HG03066 (cell line): Measurements from ENCODE around the gene IL1R1.

Source experiments
- ATAC-seq: cut with Tn5 transposase; IDR thresholded peaks from one replicate; pipeline ENCODE4 v1.9.1; 2021; ENCODE audit warnings: low read depth; ENCODE audit not compliant: unreplicated experiment

IL1R1 gene

DNA sequence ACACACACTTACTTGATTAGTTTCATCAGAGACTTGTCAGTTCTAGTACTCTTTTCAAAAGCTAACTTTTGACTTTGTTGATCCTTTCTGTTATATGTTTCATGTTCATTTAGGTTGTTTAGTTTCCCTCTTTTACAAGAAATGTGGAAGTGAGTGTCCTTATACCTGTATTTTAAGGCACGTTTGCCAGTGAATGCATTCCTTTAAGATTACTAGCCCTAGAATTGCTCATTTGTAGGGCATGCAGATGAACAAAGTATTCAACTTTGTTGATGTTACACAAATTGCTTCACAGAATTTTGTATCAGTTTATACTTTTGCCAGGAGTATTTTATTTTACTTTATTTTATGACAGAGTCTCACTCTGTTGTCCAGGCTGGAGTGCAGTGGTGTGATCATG is 50.5 kb downstream of the IL1R1 start:
- ATAC-seq, result no peak

DNA sequence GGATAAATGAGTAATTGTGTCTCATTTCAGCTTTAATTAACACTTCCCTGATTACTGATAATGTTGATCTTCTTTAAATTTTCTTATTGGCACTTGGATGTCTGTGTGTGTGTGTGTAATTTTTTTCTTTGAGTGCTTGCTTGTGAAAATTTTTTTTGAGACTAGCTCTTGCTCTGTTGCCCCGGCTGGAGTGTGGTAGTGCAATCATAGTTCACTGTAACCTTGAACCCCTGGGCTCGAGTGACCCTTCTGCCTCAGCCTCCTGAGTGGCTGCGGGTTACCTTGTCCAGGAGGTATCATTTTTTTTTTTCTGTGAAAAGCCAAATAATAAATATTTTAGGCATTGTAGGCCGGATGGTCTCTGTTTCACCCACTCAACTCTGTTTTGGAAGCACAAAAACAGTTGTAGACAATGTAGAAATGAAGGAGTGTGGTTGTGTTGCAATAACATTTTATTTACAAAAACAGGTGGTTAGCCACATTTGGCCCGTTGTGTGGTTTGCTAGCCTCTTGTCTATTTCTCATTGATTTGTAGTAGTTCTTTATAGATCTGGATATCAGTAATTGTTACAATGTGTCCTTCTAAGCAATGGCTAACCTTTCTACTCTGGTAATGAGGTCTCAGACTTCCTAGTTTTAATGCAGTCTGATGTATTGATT is 52.2 kb downstream of the IL1R1 start:
- no peak for ATAC-seq

DNA sequence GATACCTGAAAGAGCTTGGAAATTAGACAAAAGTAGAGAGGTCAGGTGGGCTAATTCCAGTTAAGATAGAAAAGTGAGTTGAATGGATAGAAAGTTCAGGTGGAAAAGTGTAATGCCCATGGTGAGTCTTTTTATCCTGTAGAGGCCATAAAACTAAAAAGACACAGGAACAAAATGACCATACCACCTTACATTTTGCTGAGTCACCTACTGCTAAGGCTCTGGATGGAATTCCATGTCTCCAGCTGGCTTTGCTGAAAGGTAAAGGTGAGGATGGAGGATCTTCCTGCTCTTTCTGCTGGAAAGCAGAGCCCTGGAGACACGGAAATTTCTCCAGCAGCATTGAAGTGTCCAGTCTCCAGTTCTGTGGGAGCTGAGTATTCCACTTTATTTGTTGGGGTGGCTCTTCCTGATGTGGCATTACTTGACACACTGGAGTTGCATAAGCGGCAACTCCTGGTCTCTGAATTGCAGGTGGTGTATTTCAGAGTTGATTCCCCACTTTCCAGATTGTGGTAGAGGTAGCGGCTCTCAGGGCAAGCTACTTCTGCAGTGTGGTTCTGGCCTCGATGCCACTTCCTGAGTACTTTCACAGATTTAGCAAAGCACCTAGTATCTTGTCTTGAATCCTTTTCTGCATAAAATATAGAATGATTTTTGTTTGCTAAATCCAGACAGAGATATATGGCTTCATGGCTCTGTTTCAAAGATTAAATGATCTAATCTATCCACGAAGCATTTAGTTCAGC is 55.0 kb downstream of the IL1R1 start:
- ATAC-seq, result no peak

DNA sequence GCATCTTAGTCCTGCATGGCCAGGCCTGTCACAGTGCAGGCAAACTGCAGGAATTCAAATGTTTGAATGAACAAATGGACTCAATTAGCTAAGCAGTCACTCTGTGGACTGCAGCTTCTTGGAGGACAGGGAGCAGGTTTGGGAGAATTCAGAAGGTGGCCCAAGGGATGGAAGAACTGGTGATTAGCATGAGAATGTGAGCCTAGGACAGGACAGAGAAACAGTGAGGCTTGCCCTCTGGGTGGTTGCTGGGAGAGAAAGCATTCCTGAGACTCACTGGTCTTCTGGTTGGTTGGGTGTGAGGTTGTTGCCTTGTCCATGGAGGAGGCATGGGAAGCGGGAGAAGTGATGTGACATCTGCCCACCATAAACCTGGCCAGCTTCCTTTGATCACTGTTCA is 58.0 kb downstream of the IL1R1 start:
- ATAC-seq, result no peak

DNA sequence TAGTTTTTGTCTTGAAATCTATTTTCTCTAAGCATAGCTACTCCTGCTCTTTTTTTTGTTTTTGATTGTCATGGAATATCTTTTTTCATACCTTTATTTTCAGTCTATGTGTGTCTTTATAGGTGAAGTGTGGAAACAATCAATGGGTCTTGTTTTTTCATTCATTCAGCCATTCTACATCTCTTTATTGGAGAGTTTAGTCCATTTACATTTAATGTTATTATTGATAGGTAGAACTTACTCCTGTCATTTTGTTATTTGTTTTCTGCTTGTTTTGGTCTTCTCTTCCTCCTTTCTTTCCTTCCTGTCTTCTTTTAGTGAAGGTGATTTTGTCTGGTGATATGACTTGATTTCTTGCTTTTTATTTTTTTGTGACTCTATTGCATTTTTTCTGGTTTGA is 62.1 kb downstream of the IL1R1 start:
- no peak for ATAC-seq

DNA sequence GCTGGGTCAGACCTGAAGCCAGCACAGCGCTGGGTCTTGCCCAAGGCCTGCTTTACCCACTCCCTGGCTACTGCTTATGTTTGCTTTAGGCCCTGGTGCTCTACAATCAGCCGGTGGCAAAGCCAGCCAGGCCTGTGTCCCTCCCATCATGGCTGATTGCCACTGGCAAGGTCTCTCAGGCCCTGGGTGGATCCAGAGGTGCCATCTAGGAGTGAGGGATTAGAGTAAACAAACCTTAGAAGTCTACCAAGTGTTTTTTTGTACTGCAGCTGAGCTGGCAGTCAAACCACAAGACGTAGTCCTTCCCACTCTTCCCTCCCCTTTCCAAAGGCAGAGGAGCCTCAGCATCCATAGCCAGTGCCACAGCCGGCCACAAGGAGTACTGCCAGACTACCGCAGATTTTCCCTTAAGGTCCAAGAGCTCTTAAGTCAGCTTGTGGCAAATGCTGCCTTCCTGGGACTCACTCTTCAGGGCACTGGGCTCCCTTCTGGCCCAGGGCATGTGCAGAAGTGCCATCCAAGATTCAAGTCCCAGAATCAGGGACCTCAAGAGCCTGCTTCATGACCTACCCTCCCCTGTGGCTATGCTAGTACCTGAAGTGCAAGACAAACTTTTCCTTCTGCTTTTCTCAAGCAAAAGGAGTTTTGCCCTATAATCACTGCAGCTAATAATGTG is 64.3 kb downstream of the IL1R1 start:
- ATAC-seq, result no peak

DNA sequence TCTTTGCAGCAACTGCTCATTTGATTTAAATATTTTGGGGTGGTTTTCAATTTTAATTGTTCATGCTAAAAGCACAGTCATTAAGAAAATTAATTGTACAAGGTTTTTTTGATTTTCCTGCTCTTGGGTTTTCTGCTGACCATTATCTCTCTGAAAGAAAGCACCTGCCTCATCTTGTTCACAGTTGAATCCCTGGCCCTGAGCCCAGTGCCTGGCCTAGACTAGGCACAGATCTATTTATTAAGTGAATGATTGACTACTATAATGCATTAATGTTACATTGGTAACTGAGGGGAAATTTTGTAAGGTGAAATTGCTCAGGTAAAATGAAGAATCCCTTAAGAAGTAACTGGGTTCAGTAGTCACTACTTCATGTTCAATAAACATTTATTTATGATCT is 66.2 kb downstream of the IL1R1 start:
- no peak for ATAC-seq

DNA sequence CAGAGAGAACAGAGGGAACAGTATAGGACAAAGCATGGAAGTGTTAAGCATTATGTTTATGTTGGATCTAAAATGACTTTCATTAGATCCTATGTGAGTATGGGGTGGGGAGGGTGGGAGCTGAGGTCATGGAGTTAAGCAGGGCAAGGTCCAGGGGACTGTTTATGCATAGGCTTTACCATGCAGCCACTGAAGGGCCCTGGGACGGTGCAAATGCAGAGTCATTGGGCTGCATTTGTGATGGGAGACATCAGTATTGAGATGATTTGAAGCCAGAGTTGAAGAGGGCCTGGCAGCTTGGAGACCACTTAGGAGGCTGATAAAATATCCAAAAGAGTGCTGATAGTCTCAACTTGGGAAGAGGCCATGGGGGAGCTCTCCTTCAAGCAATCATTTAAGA is 66.9 kb downstream of the IL1R1 start:
- ATAC-seq, result no peak

DNA sequence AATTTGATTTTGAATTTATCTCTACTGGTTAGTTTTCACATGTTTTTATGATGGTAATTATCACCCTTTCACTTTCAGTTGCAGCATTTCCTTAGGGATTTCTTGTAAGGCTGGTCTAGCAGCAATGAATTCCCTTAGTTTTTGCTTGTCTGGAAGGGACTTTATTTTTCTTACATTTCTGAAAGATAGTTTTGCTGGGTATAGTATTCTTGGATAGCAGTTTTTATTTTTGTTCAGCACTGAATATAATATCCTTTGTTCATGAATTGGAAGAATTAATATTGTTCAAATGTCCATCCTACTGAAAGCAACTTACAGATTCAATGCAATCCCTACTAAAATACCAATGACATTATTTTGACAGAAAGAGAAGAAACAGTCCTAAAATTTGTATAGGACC is 74.5 kb downstream of the IL1R1 start:
- no peak for ATAC-seq

DNA sequence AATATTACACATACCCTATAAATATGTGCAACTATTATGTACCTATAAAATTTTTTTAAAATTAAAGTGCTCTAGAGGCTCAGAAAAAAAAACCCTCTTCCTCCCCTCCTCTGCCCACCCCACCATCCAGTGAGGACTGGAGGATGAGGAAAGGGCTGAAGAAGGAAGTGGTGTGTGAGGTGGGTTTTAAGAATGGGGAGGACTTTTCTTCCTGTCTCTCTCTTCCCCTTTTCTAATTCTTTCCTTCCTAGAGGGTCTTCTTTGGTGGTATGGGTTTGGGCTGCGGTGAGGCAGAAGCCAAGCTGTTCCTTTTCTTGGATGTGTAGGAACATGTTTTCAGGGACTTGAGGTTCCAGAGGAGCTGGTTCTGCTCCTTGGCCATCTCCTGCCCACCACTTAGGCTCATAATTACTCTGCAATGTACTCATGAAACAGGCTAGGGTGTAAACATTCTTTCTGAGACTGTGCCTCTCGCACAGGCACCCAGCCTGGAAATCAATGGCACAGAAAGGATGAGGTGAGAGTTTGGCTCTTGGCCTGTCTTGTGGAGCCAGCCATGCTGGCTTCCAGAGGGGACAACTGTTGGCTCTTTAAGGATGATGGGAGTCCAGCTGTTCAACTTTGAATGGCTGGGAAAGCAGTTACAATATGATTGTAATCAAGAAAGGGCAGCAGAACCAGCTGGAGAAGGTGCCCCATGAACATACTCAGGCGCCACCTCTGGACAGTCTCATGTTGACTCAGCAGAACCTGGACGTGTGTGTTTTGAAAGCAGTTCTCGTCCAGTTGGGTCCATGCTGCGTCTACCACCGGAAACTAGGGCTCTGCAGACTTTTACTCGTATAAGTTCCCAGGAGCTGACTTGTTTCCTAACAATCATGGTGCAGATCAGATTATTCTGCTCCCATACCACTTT is 82.5 kb downstream of the IL1R1 start:
- no peak for ATAC-seq

DNA sequence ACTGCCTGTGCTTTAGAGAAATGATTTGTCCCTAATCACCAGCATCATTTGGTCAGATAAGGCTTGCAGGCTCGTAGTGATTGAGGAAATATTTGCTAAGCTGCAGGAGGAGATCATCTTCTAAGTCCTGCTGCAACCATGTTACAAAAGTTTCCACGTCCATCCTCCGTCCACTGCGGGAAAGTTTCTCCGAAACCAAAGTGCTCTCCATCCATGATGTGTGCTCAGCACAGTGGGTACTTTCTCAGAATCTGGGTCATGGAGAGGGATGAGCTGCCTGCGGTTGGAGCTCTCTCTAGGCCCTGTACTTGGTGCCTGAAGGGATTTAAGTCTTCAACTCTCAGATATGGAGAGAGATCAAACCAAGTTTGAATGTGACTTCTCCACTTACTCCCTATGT is 83.6 kb downstream of the IL1R1 start:
- ATAC-seq, result no peak

DNA sequence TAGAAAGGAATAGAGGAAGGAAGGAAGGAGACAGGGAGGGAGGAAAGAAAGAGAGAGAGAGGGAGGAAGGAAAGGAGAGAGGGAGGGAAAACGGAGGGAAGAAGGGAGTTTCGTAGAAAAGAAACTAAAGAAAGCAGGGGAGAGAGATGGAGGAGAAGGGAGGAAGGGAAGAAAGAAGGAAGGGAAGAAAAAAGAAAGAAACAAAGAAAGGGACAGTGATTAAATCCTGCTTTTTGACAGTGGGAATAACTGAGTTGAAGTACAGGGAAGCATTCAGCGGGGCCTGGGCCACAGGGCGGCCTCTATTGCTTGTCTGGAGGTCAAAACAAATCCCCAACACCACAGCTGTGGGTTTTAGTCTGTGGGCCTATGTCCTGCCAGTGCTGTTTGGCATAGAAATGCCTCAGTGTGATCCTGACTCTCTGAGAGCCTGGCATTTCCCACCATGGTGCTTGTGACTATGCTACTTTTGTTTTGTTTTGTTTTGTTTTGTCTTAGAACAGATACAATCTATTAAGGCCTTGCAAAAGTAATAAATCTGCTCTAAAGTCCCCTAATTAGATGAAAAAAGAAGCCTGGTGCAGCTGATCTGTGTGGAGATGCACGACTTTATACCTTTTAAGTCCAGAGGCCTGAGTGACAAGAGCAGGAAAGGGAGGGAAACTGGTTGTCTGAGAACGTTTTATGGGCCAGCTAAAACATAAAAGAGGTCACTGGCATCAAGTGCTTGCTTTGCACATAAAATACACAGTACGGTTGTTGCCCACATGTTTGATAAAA is 84.3 kb downstream of the IL1R1 start:
- no peak for ATAC-seq

DNA sequence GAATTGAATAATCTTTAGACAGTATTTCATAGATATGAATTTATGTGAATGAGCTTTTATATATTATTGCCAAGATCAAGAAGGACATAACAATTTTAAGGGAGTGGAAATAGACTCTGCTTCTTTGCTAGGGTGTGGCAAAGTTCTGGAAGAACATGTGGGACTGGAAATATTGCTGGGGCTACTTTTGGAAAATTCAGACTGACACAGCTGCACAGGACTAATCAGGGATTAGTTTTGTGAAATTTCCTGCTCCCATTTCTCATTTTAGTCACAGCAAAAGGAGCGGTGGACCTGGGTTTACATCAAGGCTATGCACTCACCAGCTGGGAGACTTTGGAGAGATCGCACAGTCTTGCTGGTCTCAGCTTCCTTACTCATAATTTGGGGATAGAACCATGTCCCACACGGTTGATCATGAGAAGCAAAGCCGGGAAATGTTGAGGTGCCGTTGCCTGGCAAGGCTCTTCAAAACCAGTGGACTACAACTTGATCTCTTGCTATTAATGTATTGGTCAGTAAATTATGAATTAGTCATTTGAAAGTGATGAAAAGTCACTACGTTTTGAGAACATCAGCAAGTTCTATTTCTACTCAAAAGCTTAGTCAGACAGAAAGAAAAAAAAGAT is 86.7 kb downstream of the IL1R1 start:
- ATAC-seq, result no peak
